Right lung (tissue), 5 donors: ENCODE data around the gene DOC2A. TPM values are rescaled to one million over a fixed set of nuclear protein-coding genes. Genes with fewer than 3 reads are reported as not detected.
"Not testable (repeated sequence)": the region's sequence is repeated elsewhere in the genome, so short reads cannot be mapped to it uniquely, and the experiment has no call there.

ENCODE experiments used
- DNase-seq, 2 donors: peaks; one replicate each; pipeline ENCODE4 v3.0.0-alpha.2; 2013
- polyA plus RNA-seq, 5 donors: library from polyadenylated mRNA; unstranded; fragments of 120-200 nt; gene quantifications; one replicate each; pipeline versions ENCODE4 v1.2.1 to v1.2.3, GENCODE V29; 2013; ENCODE audit warnings: inconsistent platforms in 1 of 5, low replicate concordance in 1 of 5; ENCODE audit not compliant: insufficient read length in 5 of 5, insufficient read depth in 1 of 5

DOC2A gene
- polyA plus RNA-seq, 5 donors: 1.4 to 5.3 (median 3.8) TPM

DNA sequence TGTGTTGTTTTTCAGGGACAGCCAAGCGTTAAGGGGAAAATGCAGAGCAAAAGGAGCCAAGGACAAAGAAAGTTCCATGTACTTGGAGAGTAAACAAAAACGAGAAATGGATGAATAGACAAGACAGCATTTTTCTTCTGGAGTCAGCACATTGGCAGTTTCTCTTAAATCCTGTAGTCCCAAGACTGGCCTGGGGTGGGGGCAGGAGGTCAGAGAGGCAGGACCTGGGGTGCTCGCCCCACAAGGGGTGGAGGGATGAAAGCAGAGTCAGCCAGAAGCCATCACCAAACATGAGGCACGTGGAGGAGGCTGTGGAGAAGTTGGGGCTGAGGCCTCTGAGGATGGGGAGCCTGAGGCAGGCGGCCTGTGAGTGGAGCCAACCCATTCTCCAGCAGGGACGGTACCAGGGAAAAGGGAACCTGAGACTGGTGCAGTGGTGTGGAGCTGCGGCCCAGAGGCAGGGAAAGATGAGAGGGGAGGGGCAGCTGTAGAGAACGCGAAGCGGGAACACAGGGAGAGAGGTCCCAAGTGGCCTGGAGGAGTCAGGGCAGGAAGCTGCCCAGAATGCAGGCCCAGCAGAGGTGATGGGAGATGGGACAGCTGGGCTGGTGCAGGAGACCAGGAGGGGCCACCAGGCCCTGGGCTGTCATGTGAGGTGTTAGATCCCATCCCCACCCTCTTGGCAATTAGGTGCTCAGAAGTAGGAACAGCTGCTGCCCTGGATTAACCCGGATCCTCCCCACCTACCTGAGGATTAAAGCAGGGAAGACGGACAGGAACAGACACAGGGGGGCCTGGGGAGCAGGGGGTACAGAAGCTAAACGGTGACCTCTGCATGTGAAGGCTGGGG, 17.0 kb upstream of the DOC2A start:
- no peak for DNase-seq

DNA sequence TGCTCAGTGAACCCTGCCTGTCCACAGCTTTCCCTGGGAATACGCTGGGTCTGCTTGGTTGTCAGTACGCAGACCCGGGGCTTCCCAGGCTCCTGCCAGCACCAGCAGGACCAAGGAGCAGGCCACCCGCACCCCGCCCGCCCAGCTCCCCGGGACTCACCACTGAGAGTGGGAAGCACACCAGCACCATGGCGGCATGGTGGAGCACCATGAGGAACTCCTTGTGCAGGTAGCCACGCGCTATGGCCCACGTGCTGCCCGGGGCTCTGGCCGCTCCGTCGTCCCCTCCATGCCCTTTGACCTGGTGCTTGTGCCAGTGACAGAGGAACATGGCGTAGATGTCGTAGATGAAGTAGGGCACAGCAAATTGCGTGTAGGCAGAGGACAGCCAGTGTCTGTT, 15.6 kb upstream of the DOC2A start:
- DNase-seq: no peak

DNA sequence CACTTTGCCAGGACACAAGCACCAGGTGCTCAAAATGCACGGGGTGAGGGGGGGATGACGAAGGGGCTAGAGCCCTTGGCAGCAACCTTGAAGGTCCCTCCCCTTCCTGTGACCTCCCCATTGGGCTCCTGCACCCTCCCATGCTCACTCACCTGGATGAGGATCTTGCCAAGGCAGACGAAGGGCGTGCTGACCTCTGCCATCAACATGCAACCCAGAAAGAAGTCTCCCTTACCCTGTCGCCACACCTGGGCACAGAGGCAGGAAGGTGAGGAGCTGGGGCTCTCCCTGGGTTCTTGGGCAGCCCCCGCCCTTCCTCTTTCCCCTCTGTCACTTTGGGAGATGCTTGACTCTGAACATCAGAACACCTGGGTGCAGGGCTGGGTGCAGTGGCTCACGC, 14.7 kb upstream of the DOC2A start:
- no peak for DNase-seq

DNA sequence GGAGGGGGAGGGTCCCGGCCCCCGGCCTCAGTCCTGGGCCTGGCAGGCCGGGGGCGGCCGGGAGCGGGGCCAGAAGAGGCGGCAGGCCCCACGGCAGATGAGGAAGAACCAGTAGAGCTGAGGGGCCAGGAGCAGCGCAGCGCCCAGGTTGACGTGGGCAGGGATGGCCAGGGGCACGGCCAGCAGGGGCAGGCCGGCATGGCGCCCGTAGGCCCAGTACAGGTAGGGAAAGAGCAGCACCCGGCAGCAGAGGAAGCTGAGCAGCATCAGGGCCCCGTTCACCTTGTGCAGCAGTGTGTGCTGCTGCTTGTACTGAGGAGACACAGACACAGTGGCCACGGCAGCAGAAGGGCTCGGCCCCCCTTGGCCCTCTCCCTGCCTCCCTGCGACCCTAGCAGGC, 14.3 kb upstream of the DOC2A start:
- no peak for DNase-seq

DNA sequence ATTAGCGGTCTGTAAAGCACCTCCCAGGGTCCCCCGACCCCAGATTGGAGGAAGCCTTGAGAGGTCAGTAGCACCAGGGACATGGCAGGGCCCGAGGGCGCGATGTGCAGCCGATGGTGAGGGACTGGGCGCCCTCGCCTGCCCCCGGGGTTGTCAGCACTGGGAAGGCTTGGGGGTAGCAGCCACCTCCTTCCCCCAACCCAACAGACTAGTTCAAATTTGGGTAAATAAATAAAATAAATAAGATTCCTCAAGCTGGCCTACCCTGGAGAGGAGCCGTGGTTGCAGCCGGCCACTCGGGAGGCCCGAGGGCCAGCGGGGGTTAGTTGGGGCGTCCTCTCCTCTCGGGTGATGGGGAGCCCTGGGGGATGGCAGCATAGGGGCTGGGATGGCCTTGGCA, 13.6 kb upstream of the DOC2A start:
- no peak for DNase-seq

DNA sequence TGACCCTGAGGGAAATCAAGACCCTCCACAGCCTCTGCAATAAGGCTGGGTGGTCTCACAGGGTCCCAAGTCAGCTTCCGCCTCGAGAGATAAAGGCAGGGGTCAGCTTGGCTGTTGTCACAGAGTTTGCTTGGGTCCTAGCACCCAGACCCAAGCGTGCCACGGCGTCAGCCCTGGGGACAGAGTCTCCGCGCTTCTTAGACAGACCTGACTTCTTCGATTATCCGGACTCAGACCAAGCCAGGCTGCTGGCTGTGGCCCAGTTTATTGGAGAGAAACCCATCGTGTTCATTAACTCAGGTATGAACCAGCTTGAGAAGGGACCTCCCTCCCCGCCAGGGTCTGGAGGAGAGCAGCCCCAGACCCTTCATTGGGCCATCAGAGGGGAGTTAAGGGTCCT, 12.8 kb upstream of the DOC2A start:
- no peak for DNase-seq

DNA sequence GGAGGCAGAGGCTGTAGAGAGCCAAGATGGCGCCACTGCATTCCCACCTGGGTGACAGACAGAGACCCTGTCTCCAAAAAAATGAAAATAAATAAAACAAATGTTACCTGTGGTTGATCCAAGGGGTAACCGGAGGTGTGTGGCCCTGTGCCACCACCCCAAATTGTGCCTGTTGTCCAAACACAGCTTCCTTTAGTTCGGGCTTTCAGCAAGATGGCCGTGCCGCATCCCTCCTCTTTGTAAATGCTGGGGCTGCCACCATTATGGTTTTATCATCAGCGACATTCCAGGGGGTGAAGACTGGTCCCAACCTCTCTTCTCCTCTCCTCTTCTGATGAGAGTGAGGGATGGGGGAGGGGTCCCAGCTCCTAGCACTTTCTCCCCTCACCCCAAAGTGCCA, 12.1 kb upstream of the DOC2A start, which contains the start of gene C16orf92:
TSS of gene C16orf92 (plus strand) at position 312 of the 400 bp plus-strand sequence. CDS start 143 bp downstream, outside the sequence.
- DNase-seq: no peak

DNA sequence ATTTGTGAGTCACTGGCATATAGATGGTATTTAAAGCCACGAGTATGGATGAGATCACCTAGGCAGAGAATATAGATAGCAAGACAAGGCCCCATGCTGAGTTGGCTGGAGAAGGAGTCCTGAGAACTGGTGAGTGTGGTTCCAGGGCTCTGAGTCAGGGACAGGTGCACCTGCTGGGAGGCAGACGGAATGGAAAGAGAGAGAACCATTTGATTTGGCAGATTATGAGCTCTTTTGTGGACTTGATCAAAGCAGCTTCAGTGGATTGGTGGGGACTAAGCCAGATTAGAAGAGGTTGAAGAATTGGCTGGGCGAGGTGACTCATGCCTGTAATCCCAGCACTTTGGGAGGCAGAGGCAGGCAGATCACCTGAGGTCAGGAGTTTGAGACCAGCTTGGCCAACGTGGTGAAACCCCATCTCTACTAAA, 7.9 kb upstream of the DOC2A start:
- DNase-seq: no peak

DNA sequence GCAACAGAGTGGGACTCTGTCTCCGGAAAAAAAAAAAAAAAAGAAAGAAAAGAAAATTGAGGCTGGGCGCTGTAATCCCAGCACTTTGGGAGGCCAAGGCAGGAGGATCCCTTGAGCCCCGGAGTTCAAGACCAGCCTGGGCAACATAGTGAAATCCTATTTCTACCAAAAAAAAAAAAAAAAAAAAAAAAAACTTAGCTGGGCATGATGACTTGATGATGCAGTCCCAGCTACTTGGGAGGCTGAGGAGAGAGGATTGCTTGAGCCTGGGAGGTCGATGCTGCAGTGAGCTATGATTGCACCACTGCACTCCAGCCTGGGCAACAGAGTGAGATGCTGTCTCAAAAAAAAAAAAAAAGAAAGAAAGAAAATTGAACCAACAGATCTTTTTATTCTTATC, 7.1 kb upstream of the DOC2A start:
- DNase-seq: not testable (repeated sequence)

DNA sequence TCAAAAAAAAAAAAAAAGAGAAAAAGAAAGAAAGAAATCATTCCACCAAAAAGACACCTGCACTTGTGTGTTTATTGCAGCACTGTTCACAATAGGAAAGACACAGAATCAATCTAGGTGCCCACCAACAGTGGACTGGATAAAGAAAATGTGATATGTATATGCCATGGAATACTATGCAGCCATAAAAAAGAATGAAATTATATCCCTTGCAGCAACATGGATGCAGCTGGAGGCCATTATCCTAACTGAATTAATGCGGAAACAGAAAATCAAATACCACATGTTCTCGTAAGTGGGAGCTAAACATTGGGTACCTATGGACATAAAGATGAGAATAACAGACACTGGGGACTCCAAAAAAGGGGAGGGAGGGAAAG, 6.4 kb upstream of the DOC2A start:
- no peak for DNase-seq

DNA sequence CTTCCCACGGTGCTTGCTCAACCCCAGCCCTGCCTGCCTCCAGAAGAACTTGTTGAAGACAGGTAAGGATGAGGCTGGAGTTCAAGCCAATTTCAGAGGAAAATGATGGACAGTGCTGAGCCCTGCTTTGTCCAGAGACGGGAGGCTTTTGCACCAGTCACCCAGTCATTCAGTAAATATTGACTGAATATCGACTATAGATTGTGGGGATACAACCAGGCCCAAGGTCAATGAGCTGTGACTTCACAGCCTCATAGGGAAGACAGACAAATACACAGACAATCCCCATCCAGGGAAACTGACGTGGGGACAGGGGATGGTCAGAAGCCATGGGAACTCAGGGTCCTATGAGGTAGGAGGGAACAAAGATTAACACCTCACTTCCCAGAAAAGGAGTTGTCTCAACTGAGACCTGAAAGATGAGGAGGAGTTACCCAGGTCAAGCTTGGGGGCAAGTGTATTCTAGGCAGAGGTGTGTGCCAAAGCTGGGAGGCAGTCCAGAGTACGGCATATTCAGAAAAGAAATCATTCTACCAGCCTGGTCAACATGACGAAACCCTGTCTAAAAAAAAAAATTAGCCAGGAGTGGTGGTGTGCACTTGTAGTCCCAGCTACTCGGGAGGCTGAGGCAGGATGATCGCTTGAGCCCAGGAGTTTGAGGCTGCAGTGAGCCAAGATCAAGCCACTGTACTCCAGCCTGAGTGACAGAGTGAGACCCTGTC, 5.9 kb upstream of the DOC2A start:
- DNase-seq: no peak

DNA sequence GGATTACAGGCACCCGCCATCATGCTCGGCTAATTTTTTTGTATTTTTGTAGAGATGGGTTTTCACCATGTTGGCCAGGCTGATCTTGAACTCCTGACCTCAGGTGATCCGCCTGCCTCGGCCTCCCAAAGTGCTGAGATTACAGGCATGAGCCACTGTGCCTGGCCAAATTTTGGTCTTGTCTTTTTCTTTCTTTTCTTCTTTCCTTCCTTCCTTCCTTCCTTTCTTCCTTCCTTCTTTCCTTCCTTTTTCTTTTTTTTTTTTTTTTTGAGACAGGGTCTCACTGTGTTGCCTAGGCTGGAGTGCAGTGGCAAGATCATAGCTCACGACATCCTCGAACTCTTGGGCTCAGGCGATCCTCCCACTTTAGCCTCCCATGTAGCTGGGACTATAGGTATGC, 4.6 kb upstream of the DOC2A start:
- DNase-seq: not testable (repeated sequence)

DNA sequence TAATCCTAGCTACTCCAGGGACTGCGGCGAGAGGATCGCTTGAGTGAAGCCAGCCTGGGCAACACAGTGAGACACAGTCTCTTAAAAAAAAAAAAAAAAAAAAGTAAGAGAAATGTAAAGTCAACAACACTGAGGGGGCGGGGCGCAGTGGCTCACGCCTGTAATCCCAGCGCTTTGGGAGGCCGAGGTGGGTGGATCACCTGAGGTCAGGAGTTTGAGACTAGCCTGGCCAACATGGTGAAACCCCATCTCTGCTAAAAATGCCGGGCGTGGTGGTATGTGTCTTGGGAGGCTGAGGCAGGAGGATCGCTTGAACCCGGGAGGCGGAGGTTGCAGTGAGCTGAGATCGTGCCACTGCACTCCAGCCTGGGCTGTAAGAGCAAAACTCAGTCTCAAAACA, 1.8 kb upstream of the DOC2A start:
- DNase-seq: not testable (repeated sequence)

DNA sequence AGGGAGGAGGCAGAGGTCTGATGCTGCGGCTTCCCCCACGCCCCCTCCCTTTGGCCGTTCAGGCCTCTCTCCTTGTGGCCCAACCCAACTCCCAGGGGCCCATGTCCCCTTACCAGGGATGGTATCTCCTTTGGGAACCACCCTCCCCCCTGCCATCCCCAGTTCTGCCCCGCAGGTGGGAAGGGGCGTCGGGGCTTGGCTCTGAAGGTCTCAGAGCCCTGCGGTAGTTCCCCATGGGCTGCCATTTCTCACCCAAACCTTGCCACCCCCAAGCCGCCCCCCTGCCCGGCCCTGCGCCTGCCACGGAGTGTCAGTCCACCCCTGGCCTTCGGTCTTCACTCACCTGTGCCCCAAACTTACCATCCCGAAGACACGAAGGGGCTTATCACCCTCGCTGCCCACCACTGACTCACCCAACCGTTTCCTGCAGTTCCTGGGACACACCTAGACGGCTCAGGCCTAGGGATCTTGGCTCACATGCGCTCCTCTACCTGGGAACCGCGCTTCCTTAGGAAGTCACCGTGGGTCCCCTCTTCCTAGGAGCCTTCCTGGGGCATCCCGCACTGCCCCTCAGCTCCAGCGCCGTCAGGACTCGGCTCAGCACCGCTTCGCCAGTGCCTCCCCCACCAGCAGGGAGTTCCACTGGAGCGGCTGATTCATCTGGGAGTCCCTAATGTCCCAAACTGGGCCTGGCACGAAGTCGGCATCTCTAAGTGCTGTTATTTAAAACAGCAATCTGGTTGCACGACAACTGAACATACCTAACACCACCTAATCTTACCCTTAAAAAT, 1.1 kb upstream of the DOC2A start:
- DNase-seq: no peak

DNA sequence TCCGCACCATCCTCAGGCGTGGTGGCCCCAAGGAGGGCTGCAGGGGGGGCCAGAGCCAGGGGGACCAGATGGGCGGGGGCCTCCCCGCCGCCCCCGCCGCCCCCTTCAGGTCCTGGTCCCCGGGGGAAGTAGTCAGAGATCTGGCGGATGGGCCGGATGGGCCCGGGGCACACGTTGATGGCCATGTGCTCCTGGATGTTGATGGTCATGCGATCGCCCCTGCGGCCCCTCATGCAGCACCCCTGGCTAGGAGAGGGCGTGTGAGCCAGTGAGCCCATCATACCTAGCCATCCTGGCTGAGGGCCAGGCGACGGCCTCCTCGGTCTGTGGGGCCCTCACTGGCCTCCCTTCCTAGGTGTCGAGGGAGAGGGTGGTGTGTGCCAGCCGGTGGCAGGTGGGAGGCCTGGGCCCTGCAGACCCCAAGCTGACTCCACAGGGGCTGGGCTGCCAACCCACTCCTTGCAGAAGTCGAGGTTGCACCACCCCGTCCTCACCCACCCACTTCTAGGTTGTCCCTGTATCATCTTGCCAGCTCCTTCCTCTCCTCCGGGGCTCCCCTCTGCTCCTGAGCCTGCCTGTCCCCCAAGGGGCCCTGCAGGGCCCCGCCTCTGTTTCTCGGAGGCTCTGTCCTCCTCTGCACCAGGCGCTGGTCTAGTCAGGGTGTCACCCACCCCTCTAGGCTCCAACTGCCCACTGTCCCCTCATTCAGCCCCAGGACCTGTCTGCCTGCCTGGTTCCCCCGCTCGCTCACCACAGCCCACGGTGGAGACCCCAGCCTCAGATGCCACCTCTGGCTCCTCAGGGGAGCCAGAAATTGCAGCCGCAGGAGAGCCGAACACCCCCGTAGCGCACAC, 610 bp downstream of the DOC2A start:
- DNase-seq: no peak

DNA sequence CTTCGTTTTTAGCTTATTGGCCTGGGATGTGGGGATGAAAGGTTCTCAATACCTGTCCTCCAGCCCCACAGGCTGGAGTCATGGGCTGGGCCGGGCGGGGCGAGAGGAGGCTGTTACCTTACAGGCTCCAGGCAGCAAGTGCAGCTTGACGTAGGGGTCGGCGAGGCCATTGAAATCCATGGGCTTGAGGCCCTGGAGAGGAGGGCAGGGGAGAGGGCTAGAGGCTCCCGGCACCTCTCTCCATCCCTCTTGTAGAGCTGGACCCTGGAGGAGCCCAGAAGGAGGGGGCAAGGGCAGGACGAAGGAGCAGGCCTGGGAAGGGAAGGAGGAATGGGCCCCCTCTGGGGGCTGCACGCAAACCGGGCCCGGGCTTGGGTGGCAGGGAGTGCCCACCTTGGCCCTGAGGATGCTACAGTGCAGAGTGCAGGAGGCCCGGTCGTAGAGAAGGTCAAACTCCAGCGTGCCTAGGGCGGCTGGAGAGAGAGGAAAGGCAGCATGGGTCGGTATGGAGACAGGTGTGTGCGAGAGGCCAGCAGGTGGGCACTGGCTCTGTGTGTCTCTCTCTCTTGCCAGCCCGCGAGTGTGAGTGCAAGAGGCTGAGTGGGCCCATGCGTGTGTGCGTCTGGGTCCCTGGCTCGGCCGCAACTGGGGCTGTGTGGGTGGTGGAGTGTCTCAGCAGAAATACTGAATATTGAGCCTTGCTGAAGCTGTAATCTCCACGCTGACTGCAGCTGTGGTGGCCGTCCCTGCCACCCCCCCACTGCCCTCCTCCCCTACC, 1.6 kb downstream of the DOC2A start:
- no peak for DNase-seq

DNA sequence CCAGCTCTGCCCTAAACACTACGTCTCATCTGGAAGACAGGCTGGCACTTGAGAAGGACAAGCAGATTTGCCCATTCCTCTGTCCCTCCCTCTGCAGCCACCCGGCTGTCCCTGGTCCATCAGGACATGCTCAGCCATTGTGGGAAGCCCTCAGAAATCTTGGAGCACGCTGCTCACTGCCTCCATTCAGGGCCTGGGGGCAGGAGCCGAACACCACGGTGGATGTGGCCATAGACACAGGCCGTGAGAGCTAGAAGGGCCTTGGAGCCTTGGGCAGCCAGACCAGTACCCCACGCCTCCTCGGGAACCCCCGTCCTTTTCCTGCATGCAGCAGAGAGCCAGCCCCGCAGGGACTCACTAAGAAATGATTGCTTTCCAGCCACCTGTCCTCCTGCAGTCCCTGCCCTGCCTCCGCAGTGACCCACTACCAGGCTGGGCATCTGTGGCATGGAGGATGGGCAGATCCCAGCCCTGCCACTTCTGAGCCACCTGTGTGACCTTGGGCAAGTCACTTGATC, 3.4 kb downstream of the DOC2A start:
- no peak for DNase-seq

DNA sequence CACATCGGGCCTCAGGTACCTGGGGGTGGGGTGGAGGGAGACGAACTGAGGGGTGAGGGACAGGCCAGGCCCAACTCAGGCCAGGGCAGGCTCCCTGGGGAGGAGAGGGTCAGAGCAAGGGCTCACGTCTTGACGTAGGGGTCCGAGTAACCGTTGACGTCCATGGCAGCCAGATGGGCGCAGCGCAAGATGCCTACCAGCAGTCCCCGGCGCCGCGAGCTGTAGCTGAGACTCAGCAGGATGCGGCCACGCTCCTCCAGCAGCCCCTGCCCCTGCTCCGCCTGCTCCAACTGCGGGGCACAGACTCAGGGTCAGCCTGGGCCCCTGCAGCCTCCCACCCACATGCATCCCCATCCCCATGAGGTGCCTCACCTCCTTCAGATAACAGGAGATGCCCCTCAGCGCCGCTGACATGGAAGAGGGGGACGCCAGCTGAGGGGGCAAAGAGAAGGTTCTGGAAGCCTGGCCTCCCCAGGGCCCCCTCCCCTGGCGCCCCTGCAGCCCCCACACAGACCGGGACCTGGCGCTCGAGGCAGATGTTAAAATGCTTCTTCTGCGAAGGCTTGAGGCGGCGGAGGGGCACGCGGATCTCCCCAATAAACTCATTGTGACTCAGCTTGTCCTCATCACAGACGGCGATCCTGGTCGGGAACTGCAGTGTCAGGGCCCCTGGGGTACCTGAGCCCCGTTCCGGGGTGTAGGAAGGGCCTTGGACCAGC, 4.0 kb downstream of the DOC2A start:
- no peak for DNase-seq

DNA sequence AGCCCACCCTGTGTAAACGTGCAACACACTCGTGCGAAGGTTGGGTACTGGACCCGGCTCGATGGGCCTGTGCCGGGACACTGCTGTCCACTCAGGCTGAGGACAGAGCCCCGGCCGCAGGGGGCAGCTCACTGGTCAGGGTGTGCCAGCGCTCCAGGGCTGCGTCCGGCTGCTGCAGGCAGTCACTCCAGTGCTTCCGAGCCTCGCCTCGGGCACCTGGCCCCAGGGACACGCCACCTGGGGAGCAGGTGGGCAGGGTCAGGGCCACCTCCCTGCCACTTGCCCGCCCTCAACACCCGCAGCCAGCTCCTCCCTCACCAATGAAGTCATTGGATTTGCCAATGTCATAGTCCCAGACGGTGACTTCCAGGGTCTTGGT, 4.7 kb downstream of the DOC2A start:
- DNase-seq: no peak
